ENCODE measurements around the gene ACSS1.
"Not testable (repeated sequence)": the region's sequence is repeated elsewhere in the genome, so short reads cannot be mapped to it uniquely, and the experiment has no call there.

Gene ACSS1

DNA sequence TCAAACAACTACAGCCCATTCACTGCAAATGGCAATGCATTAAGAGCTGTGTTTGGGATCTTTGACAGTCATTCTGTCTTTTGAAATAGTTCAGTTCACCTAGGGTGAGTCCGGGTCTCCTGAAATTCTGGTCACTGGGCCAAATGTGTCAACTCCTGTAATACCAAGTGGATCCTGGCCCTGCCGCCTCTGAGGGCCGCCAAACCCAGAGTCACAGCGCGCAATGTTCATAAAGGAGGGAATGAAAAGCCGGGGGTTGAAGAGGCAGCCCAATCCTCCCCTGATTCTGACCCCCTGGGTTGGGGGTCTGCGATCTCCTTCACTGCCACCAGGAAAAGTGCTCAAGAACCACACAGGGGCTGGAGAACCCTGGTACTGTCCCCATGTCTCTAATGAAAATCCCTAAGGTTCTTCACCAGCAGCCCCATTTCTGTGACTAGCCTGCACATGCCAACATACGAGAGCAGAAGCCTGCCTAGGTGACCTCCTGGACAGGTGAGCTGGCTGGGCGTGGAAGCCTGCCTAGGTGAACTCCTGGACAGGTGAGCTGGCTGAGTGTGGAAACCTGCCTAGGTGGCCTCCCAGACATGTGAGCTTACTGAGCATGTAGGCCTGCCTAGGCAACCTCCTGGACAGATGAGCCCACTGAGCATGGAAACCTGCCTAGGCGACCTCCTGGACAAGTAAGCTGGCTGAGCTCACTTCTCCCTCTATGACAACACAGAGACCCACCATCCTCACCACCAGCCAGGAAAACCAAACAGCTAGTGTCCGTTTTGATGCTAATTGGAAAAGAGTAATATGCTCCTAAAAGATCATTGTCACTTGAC is 49.3 kb downstream of the ACSS1 start:
- DNase-seq, result peak; percentile 39

- DNase-seq, result peak; percentile 33
These were observed 50.2 kb downstream of the ACSS1 start for GRCh38 chr20:25007491-25008305.

DNA sequence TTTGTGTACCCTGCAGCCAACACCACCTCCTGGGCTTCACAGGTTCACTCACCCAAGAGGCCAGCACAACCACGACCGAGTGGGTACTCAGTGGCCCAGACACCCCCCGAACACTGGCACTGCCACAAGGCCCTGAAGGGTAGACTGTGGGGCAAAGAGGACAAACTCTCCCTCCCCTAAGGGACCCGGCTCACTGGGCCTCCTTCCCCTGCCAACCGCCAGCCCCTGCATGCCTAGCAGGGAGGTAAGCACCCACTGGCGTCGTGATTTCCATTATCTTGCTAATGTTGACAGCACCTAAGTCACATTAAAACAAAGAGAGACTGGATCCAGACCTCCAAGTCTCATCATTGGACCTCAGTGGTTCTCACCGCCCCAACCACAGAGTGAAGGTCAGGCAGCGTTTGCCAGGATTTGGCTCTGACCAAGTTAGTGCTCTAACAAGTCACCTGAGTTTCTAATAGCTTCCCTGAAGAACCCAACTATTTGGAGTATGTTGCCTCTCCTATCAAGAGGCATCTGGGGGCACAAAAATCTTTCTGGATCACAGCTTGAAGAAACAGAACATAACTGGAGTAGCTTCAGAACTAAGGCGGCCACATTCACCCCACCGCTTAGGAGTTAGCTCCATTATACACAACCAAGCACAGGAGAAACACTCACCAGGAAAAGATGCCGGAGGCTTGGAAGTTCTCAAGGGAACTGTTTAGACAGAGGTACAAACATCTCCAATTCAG is 51.3 kb downstream of the ACSS1 start:
- peak; percentile 25 for DNase-seq

GRCh38 chr20:25005661-25006060 is 52.3 kb downstream of the ACSS1 start:
- DNase-seq, result peak; percentile 29

DNA sequence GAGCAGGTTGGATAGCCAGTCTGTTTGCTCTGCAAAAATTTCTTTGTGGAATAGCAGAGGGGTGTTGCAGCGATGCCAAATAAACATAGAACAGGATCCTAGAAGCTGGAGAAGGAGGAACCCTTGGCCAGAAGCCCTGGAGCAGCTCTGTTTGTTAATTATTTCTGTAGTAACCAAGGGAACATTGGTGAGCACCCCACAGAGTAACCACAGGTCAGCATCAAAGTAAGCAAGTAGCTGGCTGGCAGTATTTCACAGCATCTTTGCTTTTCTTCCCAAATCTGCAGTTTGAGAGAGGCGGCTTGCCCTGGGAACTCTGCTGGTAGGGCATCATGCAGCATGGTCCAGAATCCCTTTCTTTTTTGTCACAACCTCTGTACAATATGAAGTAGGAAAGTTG is 52.7 kb downstream of the ACSS1 start:
- DNase-seq, result no peak

GRCh38 chr20:25003002-25003401 is 54.9 kb downstream of the ACSS1 start:
- DNase-seq, result no peak

DNA sequence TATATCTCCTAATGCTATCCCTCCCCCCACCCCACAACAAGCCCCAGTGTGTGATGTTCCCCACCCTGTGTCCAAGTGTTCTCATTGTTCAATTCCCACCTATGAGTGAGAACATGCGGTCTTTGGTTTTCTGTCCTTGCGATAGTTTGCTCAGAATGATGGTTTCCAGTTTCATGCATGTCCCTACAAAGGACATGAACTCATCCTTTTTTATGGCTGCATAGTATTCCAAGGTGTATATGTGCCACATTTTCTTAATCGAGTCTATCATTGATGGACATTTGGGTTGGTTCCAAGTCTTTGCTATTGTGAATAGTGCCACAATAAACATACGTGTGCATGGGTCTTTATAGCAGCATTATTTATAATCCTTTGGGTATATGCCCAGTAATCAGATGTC is 56.6 kb downstream of the ACSS1 start:
- DNase-seq, result not testable (repeated sequence)

DNA sequence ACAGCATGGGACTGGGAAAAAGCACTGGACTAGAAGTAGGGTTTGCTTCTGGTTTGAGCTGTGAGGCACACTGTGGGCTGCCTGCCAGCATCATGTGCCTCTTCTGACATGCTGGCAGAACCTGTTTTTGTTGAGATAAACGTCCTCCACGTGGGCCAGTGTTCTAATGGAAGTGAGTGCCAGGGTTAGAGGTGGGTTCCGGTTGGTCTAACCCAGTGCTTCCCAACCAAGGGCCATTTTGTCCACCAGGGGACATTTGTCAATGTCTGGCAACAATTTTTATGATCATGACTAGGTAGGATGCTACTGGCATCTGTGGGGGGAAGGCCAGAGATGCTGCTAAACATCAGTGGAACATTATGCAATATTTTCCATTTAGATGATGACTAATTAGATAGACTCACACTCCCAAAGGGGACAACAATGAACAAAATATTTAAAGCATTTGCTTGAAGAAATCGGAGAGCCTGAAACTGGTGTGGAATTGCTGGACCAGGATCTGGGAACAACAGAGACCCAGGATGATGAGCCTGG is 57.6 kb downstream of the ACSS1 start:
- no peak for DNase-seq

DNA sequence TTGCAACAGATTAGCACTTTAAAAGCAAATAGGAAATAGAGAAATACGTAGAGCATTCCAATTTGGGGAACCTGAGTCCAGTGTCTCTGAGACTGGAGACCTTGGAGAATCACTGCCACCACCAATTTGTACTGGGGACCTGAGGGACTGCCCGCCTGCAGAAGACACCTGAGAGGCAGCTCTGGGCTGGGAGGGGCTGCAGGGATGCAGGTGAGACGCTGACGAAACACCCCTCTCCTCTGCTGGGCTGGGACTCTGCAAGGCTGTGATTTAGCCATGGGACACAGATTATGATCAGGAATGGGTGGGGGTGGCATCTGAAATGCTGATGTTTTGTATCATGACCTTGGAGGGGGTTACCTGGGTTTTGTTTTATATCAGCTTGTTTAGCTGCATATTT is 58.4 kb downstream of the ACSS1 start:
- no peak for DNase-seq

GRCh38 chr20:24998631-24999445 is 59.1 kb downstream of the ACSS1 start:
- DNase-seq, result no peak

GRCh38 chr20:24998121-24998520 is 59.8 kb downstream of the ACSS1 start:
- peak; percentile 29 for DNase-seq

DNA sequence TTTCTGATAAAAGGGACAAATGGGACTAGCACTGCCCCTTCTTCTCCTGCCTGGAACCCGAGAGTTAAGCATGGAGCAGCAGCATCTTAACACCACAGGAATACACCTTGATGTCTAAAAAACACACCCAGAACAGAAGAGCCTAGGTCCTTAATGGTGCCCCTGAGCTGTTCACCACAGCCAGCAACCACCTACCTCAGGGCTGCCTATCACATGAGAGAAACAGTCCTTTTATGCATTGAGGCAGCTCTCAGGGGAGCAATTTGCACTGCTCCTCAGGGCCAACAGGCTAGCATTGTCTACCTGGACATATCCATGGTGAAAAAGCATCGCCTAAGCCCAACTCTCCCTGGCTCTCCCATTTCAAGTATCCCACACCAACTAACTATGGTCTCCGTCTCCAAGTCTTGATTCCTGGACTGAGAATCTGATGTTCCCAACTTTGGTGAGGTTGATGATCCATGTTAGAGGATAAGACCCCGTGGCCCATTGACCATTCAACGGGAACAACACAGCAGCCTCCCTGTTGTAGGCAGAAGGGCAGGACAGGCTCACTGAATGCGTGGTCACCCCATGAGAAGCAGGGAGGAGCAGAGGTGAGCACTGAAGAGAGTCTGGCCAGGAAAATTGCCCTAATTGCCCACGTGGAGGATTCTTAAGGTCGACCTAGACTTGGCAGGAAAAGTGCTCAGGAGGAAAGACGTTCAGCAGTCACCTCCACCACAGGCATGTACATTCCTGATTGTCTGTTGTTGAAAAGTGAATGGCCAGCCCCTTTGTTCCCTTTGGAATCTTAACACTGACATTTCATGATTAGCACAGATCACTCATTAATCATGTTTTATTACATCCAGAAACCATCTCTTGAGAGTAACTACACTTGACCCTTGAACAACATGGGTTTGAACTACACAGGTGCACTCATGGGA is 61.2 kb downstream of the ACSS1 start:
- peak; percentile 32 for DNase-seq

DNA sequence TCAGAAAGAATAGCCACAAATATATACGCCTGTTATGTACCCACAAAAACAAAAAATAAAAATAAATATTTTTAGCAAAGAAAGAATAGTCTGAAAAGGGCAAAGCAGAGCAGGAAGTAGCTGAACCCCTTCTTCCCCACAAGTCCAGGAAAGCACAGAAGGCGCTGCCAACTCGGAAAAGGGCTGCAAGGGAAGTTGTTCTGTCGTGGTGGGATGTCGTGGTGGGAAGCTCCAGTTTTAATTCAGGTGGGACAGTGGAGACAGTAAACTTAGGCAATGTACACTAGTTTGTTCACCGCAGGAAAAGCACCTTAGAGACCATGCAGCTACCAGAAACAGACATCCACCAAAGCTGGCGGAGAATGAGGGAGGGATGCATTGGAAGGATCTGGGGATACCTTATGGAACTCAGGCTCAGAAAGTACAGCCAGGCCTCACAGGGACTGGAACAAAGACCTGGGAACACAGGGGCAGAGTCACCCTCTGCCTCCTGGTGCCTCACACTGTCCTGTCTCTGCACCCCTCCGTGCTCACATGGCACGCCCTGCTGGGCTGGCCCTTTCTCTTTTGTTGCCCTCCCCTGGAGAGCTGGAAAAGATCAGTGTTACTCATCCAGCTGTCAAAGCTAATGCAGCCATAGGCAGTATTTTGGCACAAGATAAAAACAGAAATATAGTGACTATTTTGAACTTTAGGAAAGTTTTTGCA is 62.0 kb downstream of the ACSS1 start:
- DNase-seq, result peak; percentile 42

- peak; percentile 89 for DNase-seq
These were observed 63.2 kb downstream of the ACSS1 start for GRCh38 chr20:24994470-24995368.

DNA sequence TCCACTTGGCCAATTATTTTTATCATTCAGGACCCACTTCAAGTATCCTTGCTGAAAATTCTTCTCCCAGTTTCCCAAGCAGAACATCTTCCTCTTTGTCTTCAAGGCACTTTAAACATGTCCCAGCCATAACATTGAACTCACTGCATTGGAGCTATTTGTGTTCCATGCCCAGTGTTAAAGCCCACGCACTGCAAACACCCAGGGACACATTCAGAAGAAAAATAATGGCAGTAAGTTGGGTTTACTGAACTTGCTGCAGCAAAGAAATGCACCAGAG is 63.8 kb downstream of the ACSS1 start:
- no peak for DNase-seq

DNA sequence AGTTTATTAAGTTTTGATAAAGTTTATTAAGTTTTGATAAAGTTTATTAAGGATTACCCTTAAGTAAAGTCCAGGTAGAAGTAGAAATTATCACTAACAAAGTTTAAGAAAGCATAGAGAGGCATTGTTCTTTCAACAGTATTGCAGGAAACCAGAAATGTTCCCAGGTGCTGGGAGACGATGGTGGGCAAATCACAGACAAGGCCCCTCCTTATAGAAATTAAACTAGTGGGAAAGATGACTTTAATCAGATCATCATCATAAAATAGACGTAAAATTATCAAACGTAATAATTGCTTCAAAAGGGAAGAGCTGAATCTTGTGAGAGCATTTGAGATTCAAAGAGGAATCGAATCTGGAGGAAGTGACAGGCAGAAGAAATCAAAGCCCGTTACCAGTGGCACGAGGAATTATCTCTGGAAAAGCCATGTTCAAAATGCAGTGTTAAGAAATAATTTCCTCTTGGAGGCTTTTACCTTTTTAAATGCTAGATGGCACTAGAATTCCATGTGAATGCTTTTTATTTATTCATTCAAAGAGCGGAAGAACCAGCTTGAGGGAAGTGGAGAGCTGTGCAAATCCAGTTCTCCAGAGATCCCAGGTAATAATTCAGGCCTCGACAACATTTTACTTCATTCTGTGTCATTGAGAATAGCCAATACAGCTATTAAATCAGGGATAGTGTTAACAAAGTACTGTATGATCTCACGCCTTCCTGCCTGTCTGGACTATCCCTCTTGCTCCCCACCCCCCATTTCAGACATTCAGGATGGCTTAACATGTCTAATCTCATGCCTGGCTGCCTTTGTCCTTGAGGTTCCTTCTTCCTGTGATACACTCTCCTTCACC is 64.4 kb downstream of the ACSS1 start:
- no peak for DNase-seq

GRCh38 chr20:24992487-24993205 is 65.3 kb downstream of the ACSS1 start, which contains the start of gene APMAP:
APMAP (minus strand) TSS chr20:24992751; CDS start chr20:24992688, 63 bp downstream.
- peak; percentile 97 for DNase-seq
